ENCODE measurements around the gene PRKN.

Gene PRKN

DNA sequence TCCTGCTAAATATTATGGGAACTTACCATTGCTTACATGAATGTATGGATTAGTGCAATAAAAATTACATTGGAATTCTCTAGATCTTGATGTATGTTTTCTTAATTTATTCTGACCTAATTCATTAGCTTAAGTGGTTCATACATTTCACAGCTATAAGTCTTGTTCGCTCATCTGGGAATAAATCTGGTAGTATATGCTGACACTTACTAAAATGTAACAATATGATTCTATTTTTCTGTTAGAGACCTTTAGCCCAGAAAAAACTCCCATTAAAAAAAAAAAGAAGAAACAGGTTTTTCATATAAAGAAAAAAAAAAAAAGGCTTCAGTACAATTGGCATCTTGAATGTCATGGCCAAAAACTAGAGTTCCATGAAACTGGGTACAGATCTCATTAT lies 1059.6 kb downstream of the PRKN start:
- no peak for DNase-seq (ENCODE audit: low read depth in 3 of 3)

DNA sequence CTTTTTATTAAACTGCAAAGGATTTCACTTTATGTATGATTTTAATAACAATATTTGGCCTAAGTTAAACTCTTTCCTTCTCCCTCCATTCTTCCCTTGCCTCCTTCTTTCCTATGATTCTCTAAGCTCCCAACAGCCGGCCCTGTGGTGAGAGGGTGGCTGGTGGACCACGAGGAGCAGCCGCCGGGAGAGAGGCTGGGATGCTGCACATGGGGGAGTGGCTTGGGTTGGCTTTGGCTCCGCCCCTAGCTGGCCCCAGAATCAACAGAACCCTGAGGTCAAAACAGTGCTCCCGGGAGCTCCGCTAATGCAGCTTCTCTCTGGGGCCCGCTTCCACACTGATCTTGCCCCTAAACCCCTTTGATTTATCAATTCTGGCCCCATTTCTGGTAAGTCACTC lies 1063.9 kb downstream of the PRKN start:
- no peak for DNase-seq (ENCODE audit: low read depth in 3 of 3)

DNA sequence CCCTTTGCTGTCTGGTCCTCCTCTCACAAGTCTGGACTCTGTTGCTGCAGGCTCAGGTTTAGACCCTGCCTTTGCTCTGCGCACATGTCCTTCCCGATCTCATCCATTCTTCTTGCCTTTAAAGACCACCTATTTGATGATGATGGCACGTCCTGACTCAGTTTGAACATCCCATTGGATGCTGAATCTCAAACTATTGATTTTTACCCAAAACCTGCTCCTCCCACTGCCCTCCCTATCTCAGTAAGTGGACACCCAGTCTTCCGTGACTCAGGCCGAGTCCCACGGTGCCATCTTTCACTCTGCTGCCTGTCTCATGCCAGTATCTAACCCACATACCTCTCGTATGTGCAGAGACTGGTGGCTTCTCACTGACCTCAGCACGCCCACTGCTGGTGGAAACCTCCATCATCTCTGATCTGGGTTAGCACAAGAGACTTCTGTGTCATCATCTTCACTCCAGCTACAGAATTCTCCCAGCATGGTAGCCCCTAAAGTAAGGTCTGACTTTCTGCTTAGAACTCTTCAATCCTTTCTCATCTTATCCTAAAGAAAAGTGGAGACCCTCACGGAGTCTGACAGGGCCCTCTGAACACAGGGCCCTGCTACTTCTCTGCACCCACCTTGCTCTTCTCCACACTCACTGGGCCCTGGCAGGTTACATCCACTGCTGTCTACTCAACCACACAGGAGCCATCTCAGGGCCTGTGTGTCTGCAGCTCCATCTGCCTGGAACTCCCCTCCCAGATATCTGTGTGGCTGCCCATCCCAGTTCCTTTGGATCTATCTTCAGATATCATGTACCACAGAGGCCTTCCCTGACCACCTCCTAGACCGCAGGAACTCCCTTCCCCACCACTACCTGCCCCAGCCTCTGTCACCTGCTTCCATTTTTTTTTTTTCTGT lies 1066.6 kb downstream of the PRKN start:
- no peak for DNase-seq (ENCODE audit: low read depth in 3 of 3)

DNA sequence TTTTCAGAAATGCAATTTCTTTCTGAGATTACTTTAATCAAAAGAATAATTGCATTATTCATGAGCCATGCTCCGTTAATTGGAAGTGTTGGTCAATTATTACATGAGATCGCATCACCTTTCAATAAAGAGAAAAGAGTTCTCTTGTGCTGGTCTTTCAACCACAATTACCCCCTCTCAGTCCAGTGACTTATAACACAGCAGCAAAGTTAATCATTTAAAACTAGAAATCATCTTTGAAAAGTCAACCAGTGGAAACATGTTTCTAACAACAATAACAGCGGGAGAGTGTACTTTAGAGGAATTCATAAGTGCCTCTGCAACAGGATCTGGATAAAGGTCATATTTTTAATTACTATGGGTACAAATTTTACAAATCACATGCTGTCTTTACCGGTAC lies 1069.4 kb downstream of the PRKN start:
- no peak for DNase-seq (ENCODE audit: low read depth in 3 of 3)

DNA sequence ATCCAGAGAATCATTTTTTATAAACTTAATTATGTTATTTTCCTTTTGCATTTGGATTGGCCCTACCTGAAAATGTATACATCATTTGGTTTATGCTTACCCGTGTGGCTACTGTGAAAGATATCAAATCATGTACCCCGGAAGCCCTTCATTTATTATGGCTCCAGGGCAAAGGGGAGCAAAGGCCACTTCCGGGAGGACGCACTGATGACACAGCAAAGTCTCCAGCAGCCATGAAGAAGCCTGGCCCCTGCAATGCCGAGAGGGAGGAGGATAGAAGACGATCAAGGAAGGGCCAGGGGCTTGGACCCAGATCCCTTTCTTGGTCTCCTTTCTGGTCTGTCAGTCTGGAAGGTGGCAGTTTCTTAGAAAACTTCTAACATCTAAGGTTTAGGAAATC lies 1073.4 kb downstream of the PRKN start:
- no peak for DNase-seq (ENCODE audit: low read depth in 3 of 3)

DNA sequence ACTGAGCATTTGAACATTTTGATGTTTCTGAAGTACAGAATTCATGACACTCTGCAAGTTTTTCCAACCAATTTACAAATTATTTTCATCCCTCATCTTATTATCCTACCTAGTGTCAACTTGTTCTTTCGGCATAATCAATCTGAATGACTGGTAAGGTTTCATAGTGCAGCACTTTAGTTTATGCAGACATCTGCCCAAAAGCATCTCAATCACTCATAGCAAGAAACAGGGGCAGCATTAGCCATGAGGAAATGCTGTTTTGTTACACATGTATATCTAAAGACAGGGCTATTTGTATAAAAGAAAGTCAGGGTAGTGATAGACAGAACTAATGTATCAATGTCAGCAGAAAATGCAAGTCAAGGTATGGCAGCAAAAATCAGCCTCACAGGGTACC lies 1075.6 kb downstream of the PRKN start:
- no peak for DNase-seq (ENCODE audit: low read depth in 3 of 3)

DNA sequence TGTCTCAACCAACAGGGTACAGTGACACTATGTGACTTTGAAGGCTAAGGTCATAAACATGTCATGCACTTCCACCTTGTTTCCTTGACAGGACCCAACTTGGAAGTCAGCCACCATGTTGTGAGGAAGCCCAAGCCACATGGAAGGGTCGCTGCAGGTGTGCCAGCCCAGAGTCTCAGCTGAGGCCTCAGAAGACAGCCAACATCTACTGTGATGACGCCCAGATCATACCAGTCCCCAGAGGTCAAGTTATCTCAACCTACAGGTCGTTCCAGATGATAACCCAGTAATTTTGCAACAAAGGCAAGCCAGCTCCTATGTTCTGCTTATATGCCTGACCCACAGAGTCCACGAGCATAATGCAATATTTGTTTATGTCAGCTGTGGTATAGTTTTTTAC lies 1077.7 kb downstream of the PRKN start:
- DNase-seq (ENCODE audit: low read depth in 3 of 3), result no peak

DNA sequence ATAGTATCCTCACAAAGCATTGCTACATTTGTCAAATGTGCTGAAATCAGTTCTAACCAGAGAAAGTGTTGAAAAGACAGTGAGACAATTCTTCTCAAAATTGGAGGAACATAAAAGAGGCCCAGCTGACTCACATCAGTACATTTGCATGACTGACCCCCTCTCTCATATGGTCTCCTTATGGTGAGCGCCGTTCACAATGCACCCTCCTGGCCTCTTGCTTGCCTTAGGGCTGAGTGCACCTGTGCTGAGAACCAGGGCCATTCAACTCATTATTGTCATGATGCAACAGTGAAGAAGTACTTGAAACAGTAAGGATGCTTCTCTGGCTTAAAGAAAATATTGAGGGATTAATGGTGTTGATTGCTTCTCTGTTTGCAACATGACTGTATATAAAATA lies 1078.5 kb downstream of the PRKN start:
- no peak for DNase-seq (ENCODE audit: low read depth in 3 of 3)

DNA sequence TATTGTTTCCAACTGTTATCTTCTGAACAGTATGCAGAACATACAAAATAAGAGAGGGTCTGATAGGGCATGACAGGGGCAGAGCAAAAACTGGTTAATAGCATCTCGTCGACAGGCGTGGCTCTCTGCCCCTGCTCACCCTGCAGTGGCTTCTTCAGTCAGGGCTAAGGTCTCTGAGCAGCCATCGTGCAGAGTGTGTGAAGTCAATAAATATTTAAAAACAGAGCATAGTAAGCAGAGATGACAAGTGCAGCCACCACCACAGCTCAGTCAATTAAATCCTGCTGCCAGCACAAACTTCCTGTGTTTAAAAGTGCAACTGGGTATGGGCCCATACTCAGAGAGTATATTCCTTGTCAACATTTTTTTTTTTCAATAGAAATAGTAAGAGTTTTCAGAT lies 1080.3 kb downstream of the PRKN start:
- DNase-seq (ENCODE audit: low read depth in 3 of 3), result no peak

DNA sequence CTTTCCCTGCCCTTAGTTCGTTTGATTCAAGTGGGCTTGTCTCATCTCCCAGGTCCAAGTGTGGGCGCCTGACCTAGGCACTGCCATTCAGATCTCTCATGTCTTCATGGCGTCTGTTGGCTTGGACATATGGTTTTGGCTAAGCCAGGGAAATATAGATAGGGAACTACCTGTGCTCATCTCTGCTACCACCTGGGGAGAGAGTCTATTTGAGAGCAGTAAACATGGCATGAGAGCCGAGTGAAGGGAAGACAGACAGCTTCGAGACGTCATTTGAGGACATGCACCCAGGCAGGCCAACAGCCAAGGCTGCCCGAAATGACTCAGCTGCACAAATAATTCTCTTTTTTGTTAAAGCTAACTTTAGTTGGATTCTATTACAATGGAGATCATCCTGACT lies 1083.0 kb downstream of the PRKN start:
- no peak for DNase-seq (ENCODE audit: low read depth in 3 of 3)

DNA sequence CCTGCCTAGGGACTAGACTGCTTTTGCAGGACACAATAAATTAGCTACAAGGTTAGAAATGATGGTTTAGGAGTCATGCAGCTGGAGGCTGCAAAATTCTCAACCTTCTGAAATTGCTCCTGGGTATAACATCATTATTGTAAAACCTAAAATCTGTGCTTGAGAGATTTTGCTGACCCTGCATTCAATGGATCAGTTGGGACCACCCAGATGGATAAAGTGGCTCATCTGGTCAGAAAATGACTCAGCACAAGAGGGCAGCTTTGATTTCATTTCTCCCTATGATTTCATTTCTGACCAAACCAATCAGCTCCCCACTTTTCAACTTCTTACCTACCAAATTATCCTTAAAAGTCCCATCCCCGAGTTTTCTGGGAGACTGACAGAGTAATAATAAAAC lies 1086.4 kb downstream of the PRKN start:
- no peak for DNase-seq (ENCODE audit: low read depth in 3 of 3)

DNA sequence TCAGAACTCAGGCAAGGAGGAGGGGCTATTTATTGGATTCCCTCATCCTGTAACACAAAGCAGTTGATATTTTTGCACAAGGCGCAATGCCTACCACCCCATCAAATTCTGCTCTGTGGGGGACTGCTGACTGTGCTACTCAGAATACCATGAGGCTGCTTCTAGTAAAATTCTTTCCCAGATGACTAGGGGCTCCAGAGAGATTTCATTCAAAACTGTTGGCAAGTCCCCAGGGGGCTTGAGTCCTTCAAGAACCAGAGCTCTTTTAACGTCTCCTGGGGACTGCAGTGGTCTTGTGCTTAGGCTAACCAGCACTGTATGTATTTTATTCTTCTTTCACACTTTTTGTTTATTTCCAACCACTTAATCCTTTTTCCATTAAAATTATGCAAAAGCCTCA lies 1087.8 kb downstream of the PRKN start:
- DNase-seq (ENCODE audit: low read depth in 3 of 3), result no peak

DNA sequence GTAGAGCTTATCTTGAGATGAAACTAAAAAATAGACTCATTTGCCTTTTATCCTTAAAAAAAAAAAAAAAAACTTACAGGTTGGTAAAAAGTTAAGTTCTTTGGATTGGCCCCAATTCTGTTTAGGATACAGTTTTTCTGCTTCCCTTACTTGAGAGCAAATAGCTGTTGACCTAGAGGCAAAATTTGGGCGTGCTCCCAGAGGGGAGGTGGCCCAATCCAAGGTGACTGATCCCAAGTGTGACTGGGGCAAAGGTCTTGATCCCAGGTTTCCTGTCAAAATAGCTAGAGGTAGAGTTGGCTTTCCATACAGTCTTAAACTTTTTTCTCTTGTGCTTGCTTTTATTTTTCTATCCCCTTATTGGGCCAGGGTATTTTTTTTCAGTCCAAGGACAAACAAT lies 1089.9 kb downstream of the PRKN start:
- DNase-seq (ENCODE audit: low read depth in 3 of 3), result no peak

DNA sequence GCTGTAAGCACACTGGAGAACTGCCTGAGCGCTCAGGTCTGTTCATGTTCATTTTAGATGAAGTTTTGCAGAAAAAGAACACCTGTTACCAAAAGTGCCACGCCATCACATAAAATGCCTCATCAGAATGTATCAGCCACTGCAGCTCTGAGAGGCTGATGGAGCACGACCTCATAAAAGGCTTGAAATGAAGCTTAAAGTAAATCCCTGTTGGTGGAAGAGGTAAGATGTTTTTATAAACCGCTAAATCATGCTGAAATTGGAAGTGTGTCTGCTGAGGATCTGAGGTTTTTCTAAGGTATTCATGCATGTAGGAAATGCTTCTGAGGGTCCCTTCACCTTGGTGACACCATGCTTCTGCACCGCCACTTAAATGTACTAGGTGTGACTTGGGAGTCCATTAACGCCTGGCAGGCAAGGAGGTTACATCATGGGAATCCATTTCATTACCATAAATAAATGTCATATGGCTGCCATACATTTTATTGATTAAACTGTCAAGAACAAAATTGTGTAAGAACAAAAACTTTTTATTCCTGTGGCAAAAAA lies 1090.6 kb downstream of the PRKN start:
- no peak for DNase-seq (ENCODE audit: low read depth in 3 of 3)

DNA sequence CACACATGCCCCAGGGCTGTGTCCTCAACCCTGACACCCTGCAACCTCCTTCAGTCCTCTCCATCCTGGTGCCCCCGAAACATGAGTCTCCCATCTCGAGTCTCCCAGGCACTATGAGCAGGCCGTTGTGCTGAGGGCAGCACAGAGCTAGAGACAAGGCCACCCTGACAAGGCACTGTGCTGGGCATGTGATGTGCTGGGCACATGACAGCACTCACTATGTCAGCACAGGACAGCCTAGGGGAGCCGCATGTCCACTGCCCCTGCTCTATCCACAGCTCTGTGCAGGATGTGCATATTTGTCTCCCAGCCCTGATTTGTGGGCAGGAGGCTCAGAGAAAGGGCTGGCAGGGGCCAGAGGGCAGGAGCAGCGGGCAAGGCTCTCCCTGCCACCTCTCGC lies 1091.6 kb downstream of the PRKN start:
- no peak for DNase-seq (ENCODE audit: low read depth in 3 of 3)

DNA sequence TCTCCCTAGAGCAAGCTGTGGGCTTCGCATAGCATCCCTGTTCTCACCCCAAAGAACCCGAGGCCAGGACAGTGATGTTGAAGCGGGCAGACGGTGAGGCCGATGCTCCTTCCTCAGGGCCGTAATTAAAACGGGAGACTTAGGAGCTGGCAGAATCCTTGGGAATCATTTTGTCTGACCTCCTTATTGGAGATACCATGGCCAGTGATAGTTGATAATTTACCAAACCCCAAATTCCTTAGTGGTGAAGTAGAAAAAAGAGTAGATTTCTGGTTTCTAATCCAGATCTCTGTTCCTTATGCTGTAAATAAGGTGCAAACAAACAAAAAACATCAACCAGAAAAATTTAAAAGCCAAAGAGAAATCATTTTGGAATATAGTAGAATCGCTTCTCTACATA lies 1092.7 kb downstream of the PRKN start:
- DNase-seq (ENCODE audit: low read depth in 3 of 3), result no peak

DNA sequence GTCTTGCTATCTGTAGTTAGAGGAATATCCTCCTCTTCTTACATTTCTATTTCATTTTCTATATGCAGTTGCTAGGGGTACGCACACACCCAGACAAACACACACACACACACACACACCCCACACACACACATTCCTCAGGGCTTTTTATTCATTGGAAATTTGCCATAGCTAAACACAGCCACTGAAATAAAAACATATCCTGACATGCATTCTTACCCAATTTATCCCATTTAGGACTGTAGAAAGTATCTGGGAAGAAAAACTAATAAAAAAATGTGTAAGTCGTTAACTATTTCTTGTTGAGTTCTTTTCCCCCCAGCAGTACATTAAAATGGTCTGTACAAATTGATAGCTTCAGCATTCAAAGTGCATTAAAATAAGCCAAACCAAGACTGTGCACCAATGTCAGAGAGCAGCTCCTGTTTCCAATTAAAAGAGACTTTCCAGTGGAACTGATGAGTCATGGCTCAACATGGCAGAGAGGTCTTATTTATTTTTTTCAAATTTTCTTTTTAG lies 1095.8 kb downstream of the PRKN start:
- no peak for DNase-seq (ENCODE audit: low read depth in 3 of 3)

DNA sequence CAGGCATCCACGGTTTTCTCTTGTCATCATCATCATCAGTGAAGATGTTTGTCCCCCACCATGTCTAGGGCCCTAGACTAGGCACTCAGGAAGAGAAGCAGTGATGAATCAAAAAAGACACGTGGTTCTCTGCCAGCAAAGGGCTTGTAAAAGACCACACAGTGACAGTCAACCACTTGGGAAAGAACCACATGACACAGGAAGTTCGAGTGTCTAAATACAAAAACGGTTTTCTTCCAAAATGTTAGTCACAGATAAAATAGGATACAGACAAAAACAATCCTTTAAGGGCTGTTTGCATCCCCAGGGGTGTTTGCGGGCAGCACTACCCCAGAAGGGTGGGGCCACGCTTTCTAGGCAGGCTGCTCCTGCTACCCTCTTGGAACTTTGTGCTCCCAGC lies 1096.9 kb downstream of the PRKN start:
- DNase-seq (ENCODE audit: low read depth in 3 of 3), result no peak

DNA sequence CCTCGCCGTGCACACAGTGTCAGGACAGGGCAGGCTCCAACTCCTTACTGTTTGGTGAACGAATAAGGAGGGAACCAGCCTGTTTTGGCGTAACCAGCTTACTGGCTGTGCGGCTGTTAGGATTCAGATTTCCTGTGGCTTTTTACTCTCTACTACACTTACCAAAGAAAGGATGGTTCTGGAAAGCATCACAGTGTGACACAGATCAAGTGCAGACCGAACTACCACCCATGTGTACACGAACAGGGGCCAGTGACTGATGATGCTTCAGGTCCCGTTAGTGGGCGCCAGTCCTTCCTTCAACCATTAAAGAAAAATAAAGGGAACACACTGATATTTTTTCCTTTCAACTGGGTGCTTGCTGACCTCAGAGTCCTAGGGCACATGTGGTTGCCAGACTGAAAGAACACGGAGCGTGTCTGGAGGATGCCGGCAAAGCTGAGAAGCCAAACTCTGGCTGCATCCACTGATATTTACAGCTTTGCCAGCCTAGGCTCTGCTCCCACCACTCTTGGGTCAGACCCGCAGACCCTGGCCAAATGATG lies 1101.4 kb downstream of the PRKN start:
- no peak for DNase-seq (ENCODE audit: low read depth in 3 of 3)

DNA sequence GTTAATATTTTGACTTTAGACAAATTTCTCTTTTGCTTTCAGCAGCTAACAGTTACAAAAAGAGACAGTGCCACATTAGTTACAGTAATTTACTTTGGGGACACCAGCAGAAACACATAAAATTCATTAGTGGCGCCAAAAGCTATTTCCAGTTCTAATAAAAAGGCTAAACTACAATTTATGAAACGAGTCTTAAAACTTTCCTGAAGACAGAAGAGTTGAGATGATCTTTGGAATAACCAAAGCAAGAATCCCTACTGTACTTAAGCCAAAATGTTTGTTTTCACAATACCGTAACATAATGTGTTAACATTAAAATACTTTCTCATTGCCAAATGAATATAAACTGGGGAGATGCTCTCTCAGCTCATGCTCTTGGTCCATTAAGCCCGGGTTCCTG lies 1103.5 kb downstream of the PRKN start:
- DNase-seq (ENCODE audit: low read depth in 3 of 3), result no peak

DNA sequence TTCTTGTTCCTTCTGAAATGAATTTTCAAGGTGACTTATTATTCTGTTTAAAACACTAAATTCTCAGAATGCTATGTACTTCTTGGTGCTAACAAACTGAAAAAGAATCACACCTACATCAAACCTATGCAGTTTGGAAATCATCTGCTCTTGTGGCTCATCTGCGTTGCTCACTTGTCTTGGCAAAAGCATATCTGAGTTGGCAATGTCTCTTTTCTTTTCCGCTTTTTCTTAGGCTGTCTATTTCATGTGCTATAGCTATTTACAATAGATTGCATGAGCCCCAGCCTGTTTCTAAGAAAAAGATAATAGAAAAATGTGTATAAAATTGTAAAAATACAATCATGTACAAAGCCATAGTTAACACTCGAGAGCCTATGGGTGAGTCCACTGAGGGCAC lies 1104.8 kb downstream of the PRKN start:
- DNase-seq (ENCODE audit: low read depth in 3 of 3), result no peak

DNA sequence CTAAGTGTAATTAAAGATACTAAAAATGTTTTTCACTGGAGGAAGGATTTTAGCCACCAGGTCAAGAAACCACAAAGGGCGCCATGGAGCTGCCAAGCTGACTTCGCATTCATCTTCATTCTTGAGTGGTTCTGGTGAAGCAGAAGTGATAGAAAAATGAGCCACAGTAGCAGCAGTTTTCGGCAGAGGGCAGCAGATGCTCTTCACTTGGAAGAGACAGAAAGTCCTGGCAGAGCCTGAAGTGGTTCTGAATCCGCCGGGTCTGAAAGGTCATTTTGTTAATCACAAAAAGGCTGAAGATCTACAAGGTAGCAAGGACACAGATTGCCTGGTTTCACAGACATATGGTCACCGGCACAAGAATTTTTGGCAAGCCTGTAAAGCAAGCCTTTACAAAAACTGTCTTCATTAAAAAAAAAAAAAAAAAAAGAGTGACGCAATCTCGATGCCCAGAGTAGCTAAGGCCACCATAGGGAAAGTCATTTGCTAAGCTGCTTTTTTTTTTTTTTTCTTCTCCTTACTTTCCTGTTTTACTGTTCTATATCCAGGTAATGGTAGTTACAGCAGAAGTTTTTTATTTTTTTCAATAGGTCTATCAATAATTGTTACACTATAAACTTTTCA lies 1108.6 kb downstream of the PRKN start:
- DNase-seq (ENCODE audit: low read depth in 3 of 3), result no peak

DNA sequence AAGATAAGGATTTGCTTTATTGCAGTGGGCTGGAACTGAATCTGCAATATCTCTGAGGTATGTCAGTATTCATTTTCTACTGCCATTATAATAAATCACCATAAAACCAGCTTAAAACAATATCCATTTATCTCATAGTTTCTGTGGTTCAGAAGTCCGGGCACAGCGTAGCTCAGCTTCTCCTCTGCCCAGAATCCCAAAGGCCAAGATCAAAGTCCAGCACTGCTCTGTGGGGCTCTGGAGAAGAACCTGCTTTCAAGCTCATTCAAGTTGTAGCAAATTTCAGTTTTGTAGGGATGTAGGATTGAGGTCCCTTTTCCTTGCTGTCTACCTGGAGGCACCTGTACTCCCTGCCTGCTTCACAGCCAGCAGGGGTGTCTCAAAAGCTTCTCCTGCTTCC lies 1113.9 kb downstream of the PRKN start:
- DNase-seq (ENCODE audit: low read depth in 3 of 3), result no peak
